Stimulated activated CD4-positive, alpha-beta T cell treated with anti-CD3 and anti-CD28 coated beads, Interleukin-4, amount 100 ng/mL, for 1 hour (primary cell): Measurements from ENCODE around the gene AGAP2.
"Not testable (repeated sequence)": the region's sequence is repeated elsewhere in the genome, so short reads cannot be mapped to it uniquely, and the experiment has no call there.

Experiments
- DNase-seq: peaks from one replicate; pipeline ENCODE4 v3.0.0-alpha.2; 2020

The AGAP2 gene

DNA sequence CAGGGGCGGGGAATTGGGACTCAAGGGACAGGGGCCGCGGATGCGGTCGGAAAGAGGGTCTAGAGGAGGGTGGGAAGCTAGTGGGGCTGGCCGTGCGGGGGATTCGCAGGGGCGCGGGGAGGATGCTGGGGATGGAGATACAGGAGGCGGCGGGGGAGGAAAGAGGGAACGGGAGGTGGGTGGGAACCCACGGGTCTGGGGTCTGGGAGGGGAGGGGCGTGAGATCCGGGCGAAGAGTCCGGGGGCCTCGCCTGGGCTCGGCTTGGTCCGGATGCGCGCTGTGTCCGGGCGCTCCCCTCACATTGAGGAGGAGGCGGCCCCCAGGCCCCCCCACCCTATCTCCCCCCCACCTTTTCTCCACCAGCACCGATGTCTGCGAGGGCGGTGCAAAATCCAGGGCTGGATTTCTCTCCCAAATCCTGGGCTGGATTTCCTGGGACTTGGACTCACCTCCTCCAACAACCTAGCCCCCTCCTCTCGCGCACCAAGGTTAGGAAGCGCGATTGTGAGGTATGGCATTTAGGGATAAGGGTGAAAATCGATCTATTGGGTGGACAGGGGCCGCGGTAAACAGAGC is at the start of gene AGAP2:
AGAP2 (minus strand) TSS at position 82 of the 577 bp plus-strand sequence. CDS start 496 bp downstream, outside the sequence.
- no peak for DNase-seq

DNA sequence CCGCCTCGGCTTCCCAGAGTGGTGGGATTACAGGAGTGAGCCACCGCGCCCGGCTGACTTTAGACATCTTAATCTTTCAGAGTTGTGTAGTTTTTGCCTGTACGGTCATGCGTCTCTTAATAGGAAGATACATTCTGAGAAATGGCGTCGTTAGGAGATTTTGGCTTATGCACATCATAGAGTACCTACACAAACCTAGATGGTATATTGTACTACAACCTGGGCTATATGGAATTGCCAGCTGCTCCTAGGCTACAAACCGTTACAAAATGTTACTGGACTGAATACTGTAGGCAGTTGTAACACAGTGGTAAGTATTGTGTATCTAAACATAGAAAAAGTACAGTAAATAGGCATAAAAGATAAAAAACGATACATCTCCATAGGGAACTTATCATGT is 45.3 kb upstream of the AGAP2 start:
- no peak for DNase-seq

GRCh38 chr12:57783466-57783801 is 44.9 kb upstream of the AGAP2 start:
- DNase-seq, result no peak

GRCh38 chr12:57782608-57783465 is 44.3 kb upstream of the AGAP2 start, which contains the start of gene TSFM:
Gene TSFM (plus strand): TSS chr12:57782787. CDS start chr12:57782802, 15 bp downstream.
- peak; percentile 99 for DNase-seq

DNA sequence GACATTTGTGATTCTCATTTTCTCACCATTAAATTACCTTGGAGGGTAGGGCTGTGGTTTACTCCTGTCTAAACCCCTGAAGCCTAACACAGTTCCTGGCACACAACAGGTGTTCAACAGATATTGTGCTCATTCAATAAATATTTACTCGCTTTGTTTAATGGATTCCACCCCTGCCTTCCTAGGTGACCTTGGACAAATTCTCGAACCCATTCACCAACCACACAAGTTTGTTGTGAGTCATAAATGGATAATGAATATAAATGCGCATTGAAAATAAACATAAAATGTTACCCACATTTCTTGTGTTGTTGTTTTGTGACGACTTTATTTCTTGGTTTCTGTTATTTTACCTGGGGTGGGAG is 43.7 kb upstream of the AGAP2 start:
- DNase-seq, result no peak

GRCh38 chr12:57781801-57782200 is 43.3 kb upstream of the AGAP2 start:
- no peak for DNase-seq

GRCh38 chr12:57781244-57781643 is 42.7 kb upstream of the AGAP2 start:
- DNase-seq, result no peak

- no peak for DNase-seq
These were observed 41.8 kb upstream of the AGAP2 start for GRCh38 chr12:57780284-57780897.

DNA sequence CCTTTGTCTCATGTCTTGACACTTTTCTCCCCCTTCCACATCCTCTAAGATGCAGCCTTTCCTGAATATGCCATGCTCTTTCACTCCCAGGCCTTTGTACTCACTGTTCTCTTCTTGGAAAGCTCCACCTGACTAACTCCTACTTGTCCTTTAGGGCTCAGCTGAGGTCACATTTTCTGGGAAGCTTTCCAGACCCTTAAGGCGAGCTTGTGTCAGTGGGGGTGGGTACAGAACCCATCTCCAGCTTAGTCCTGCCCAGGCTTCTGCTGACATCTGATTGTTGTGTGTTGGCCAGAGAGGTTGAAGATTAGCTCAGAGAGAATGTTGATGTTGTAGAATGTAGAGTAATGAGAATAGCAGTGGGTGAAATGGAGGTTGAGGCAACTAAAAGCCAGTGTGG is 41.2 kb upstream of the AGAP2 start:
- DNase-seq, result no peak

DNA sequence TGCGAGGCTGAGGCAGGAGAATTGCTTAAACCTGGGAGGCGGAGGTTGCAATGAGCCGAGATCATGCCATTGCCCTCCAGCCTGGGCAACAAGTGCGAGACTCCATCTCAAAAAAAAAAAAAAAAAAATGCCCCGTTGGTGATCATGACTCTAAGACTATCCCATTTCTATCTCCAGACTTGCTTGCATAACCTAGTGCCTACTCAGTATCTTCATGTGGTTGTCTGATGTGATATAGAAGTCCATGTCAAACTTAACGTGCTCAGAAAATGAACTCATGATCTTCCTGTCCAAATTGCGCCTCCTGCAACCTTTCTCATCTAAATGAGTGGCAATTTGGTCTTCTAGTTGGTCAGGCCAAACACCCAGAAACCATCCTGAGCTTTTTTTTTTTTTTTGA is 39.4 kb upstream of the AGAP2 start:
- no peak for DNase-seq

DNA sequence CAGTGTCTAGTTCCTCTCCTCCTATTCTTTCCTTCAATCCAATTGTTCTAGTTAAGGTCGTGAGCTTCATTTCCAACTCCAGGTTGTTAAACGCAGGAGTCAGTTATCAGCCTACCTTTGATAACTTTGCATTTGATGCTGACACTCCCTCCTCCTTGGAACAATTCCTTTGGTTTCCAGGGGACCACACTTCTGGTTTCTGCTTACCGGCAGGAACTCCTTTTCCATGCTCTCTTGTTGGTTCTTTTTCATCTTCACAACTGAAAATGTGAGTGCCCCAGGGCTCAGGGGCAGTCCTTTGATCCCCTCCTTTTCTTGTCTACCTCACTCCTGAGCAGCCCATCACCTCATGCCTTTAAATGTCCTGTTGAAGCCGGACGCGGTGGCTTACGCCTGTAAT is 38.8 kb upstream of the AGAP2 start:
- DNase-seq, result no peak

DNA sequence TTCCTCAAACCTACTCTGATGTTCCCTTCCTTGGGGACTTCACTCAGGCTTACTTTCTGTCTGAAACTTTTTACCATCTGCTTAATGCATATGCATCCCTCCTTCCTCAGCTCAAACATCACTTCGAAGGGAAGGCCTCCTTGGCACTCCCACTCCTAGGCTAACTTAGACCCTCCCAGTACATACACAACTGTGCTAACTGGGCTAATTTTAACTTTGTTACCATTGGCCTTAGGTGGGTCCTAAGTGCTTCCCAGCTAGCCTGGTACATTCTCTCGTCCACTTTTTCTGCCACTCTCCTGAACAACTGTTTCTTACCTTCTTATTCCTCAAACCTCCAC is 37.7 kb upstream of the AGAP2 start:
- no peak for DNase-seq

DNA sequence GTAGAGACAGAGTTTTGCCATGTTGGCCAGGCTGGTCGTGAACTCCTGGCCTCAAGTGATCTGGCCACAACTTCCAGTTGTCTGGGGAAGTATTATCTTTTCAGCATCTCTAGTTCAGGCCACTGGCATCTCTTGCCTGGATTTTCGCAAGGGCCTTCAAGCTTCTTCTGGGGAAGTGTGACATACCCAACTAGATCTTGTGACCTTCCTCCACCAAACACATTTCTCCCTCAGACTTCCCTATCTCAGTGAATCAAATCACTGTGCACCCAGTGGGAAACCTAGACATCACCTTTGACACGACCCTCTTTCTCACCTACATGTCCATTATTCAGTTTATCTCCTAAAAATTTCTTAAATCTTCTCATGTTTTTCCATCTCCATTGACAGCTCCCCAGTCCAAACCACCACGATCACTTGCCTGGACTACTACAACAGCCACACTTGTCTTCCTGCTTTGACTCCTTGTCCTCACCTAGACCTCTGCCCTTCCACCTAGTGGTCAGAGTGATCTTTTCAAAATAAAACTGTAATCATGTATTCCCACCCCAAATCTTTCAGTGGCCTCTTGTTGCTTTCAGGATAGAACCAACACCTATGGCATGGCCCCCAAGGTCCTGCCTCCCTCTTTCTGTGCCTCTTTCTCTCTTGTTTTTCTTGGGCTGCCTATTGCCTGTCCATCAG is 37.2 kb upstream of the AGAP2 start:
- no peak for DNase-seq

- DNase-seq, result no peak
These were observed 36.5 kb upstream of the AGAP2 start for GRCh38 chr12:57775044-57775443.

- not testable (repeated sequence) for DNase-seq
These were observed 36.1 kb upstream of the AGAP2 start for GRCh38 chr12:57774634-57775033.

DNA sequence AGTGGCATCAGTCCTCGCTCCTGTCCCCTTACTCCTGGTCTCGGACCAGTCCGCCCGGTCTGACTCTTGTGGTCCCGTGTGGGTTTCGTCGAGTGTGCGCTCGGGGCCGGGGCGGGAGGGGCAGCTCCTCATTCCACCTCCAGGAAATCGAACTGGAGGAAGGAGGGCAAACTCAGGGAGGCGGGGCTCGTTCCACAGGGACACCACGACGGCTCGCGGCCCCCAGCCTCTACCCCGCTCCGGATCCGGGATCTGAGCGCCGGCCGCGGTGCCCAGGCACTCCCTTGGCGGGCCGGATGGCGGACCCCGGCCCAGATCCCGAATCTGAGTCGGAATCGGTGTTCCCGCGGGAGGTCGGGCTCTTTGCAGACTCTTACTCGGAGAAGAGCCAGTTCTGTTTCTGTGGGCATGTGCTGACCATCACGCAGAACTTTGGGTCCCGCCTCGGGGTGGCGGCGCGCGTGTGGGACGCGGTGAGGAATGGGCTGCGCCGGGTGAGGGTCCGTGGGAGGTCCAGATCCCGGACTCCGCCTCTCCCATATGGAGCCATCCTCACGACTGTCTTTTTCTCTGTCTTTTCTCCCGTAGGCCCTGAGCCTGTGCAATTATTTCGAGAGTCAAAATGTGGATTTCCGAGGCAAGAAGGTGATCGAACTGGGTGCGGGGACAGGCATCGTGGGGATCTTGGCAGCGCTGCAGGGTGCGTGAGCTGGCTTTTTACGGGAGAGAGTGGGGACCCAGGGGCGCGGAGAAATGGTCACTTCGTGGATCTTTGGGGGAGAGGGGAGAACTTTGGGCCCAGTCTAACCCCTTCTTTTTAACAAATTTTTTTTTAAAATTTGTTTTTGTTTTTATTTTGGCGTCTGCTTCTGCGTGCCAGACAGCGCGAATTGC is 34.1 kb upstream of the AGAP2 start, which contains the start of gene EEF1AKMT3:
EEF1AKMT3 (plus strand) TSS at position 186 of the 894 bp plus-strand sequence; CDS start at position 297, 111 bp downstream.
- DNase-seq, result peak; percentile 36

GRCh38 chr12:57771873-57772428 is 33.4 kb upstream of the AGAP2 start, which contains the start of gene METTL1:
Gene METTL1 (minus strand): TSS chr12:57772105. CDS start chr12:57772083, 22 bp downstream.
- peak; percentile 91 for DNase-seq

- DNase-seq, result peak; percentile 91
These were observed 32.8 kb upstream of the AGAP2 start for GRCh38 chr12:57771236-57771872.

DNA sequence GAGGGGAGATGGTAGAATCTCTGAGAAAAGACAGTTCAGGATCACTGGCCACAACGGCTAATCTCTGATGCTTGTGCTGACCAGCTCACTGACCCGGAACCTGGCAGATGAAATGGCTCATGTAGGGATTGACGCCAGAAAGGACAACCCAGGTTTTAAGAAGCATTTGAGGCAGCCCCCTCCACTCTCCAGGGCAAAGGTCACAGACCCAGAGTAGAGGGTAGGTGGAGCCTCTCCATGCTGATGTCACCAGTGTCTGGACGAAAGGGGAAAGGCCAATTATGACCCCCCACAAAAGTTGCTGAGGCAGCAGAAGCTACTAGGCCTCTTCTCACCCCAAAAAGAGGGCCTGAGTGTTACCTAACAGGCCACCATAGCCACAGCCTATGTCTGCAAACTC is 32.2 kb upstream of the AGAP2 start:
- no peak for DNase-seq

- no peak for DNase-seq
These were observed 31.1 kb upstream of the AGAP2 start for GRCh38 chr12:57769594-57769993.

DNA sequence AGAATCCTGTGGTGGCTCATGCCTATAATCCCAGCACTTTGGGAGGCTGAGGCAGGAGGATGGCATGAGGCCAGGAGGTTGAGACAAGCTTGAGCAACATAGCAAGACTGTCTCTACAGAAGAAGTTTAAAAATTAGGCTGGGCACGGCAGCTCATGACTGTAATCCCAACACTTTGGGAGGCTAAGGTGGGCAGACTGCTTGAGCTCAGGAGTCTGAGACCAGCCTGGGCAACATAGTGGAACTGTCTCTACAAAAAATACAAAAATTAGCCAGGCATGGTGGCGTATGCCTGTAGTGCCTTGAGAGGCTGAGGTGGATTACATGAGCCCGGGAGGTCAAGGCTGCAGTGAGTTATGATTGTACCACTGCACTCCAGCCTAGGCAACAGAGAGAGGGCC is 29.3 kb upstream of the AGAP2 start:
- no peak for DNase-seq

- DNase-seq, result no peak
These were observed 28.8 kb upstream of the AGAP2 start for GRCh38 chr12:57767305-57767698.
